Upper lobe of left lung (tissue), 4 donors: ENCODE results near the gene CARM1.

Experiments used
- POLR2A ChIP-seq, 4 donors: fragments of 450-650 bp; IDR thresholded peaks; one replicate each; pipeline ENCODE4 v1.5.1; 2016 to 2017; ENCODE audit warnings: antibody characterized with exemption in 4 of 4, mild to moderate bottlenecking in 2 of 4
- POLR2AphosphoS5 ChIP-seq, 2 donors: sonication (generic); formaldehyde crosslinking; IDR thresholded peaks; one replicate each; pipeline ENCODE4 v1.5.1; 2017; ENCODE audit warnings: antibody characterized with exemption in 2 of 2
- TF ChIP-seq, protein P1 (sequence below), 6 experiments: fragments of 450-650 bp in 4 of 6; fragments of 200-600 bp in 2 of 6; sonication (generic) in 2 of 6; IDR thresholded peaks; one replicate each; pipeline ENCODE4 v1.5.1; 2016 to 2019; ENCODE audit warnings: antibody characterized with exemption in 6 of 6

DNA sequence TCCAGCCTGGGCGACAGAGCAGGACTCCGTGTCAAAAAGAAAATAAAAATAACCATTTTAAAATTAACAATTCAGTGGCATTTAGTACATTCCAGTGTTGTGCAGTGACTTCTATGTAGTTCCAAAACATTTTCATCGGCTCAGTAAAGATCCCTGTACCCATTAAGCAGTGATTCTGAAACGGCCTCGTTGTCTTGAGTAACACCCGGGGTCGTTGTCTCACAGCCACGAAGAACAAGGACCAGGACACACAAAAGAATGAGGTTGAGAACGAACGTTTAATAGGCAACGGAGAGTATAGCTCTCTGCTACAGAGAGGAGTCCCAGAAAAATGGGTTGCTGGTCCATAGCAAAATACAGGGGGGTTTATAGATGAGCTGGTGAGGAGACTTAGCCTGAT is 33.0 kb upstream of the CARM1 start:
- TF ChIP-seq POLR2A (IDR thresholded peaks at IDR 0.05) (no peak), POLR2AphosphoS5 (IDR thresholded peaks at IDR 0.05) (no peak)
- TF ChIP-seq, protein P1, sequence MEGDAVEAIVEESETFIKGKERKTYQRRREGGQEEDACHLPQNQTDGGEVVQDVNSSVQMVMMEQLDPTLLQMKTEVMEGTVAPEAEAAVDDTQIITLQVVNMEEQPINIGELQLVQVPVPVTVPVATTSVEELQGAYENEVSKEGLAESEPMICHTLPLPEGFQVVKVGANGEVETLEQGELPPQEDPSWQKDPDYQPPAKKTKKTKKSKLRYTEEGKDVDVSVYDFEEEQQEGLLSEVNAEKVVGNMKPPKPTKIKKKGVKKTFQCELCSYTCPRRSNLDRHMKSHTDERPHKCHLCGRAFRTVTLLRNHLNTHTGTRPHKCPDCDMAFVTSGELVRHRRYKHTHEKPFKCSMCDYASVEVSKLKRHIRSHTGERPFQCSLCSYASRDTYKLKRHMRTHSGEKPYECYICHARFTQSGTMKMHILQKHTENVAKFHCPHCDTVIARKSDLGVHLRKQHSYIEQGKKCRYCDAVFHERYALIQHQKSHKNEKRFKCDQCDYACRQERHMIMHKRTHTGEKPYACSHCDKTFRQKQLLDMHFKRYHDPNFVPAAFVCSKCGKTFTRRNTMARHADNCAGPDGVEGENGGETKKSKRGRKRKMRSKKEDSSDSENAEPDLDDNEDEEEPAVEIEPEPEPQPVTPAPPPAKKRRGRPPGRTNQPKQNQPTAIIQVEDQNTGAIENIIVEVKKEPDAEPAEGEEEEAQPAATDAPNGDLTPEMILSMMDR (IDR thresholded peaks at IDR 0.05) = no peak
